Measurements from ENCODE around the gene RELB. TPM values are rescaled to one million over a fixed set of nuclear protein-coding genes. Genes with fewer than 3 reads are reported as not detected.
A peak's percentile ranks its signal among the peaks of the same experiment; 100 is the strongest.

RELB gene
- polyA plus RNA-seq, 2 of the 4 experiments (the other 2 are of a cell fraction) = 8.1 to 9.6 TPM

DNA sequence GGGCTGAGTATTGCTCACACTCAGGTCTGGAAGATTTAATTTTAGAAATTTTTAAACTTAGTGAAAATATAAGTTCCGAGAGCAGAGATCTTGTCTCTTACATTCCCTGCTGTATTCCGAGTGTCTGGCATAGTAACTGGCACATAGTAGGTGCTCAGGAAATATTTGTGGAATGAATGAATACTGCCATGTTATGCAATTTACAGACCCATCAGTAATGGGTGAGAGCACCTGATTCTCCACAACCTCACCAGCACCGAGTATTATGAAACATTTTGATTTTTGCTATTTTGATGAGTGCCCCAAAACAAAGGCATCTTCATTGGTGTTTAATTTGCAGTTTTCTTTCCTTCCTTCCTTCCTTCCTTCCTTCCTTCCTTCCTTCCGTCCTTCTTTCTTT, 21.8 kb downstream of the RELB start:
- POLR2A ChIA-PET = no interaction called here
- no peak overlapping the region for H3K4me3 ChIP-seq
- H3K9me3 ChIP-seq = no peaks in the 10 kb centered on the region
- DNase-seq (ENCODE audit: low read depth in 1 of 2, low spot score in 1 of 2) (no peak), FAIRE-seq (no peak), ATAC-seq (no peak)
- 94% methylated on average over 4 of the region's 4 CpGs for WGBS (ENCODE audit: missing lambda C conversion rate)
- H3K27ac ChIP-seq = no peak overlapping the region
- TF ChIP-seq RCOR1 (IDR thresholded peaks at IDR 0.05; ENCODE audit: low read depth, low read length) (no peak), TP53 (CRISPR knock-in tag; IDR thresholded peaks at IDR 0.05) (no peak), CHD4 (IDR thresholded peaks at IDR 0.05; ENCODE audit: borderline replicate concordance) (no peak), MAZ (IDR thresholded peaks at IDR 0.05; ENCODE audit: borderline replicate concordance, low read depth, low read length) (no peak), BCL3 (IDR thresholded peaks at IDR 0.05) (no peak), EHMT2 (IDR thresholded peaks at IDR 0.05; ENCODE audit: low read depth) (no peak), CEBPB (IDR thresholded peaks at IDR 0.05) (no peak), HOXB5 (CRISPR knock-in tag; IDR thresholded peaks at IDR 0.05) (no peak), POLR2A (IDR thresholded peaks at IDR 0.05; ENCODE audit: low read length) (no peak), EP300 (IDR thresholded peaks at IDR 0.05) (no peak), JUN (IDR thresholded peaks at IDR 0.05) (no peak), RAD21 (conservative IDR thresholded peaks at IDR 0.05 in 1 of 2, IDR thresholded peaks at IDR 0.05 in 1 of 2) (no peak)
- CTCF ChIA-PET = interaction anchor here (0.8 to 2.9 kb wide), 2 partner anchors 37 to 113 kb away, joined by 3 to 14 read pairs; no protein-coding TSS in a partner anchor
- no peak overlapping the region for H3K4me2 ChIP-seq
- H3K4me1 ChIP-seq = no peaks in the 10 kb centered on the region

DNA sequence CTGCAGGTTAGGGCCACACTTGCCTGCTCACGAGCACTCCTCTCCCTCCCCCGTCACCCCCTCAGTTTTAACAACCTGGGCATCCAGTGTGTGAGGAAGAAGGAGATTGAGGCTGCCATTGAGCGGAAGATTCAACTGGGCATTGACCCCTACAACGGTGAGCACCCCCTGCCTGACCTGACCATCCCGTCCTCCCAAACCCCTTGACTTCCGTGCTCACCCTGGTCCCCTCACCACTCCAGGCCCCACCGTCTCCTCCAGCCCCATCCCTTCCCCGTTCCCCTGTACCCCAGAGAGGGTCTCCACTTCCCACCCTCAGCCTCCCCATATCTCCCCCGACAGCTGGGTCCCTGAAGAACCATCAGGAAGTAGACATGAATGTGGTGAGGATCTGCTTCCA, 24.0 kb downstream of the RELB start:
- Histone ChIP-seq H3K27ac (no peak overlapping the region), H3K4me2 (no peak overlapping the region), H3K4me1 (no peaks in the 10 kb centered on the region), H3K4me3 (no peak overlapping the region), H3K9me3 (no peaks in the 10 kb centered on the region)
- FAIRE-seq = no peak
- POLR2A ChIA-PET = no interaction called here
- no peak for DNase-seq (ENCODE audit: low read depth in 1 of 2, low spot score in 1 of 2)
- WGBS (ENCODE audit: missing lambda C conversion rate) = 95% methylated on average over 9 of the region's 9 CpGs
- TF ChIP-seq HDAC2 (IDR thresholded peaks at IDR 0.05) (no peak), JUN (IDR thresholded peaks at IDR 0.05) (no peak)
- CTCF ChIA-PET = interaction anchor here (0.8 to 4.6 kb wide), 3 partner anchors 9 to 58 kb away, joined by 3 to 27 read pairs (median 4); no protein-coding TSS in a partner anchor
- ATAC-seq = peak in 1 of 2 experiments; percentile 27; a peak in 1 of 6 replicates

GRCh38 chr19:45027371-45027770, 26.1 kb downstream of the RELB start:
- peaks cover 3% of the 10 kb centered on the region; the same call in 1 of the 3 replicates for H3K9me3 ChIP-seq
- no peaks in the 10 kb centered on the region for H3K4me1 ChIP-seq
- no peak overlapping the region for H3K27ac ChIP-seq
- TF ChIP-seq USF2 (IDR thresholded peaks at IDR 0.05) (peak; percentile 10; the same call in 1 of the 2 replicates), ZNF302 (CRISPR knock-in tag; IDR thresholded peaks at IDR 0.05) (no peak)
- ATAC-seq = peak; percentile 54 to 65; a peak in 4 of 6 replicates
- FAIRE-seq = no peak
- no peak for DNase-seq (ENCODE audit: low read depth in 1 of 2, low spot score in 1 of 2)
- ChIA-PET POLR2A (no interaction called here), CTCF (interaction anchor here (0.8 to 4.6 kb wide), 9 partner anchors 9 to 374 kb away, joined by 3 to 27 read pairs (median 6); partner anchors contain the start of gene CLASRP)
- 93% methylated on average over 2 of the region's 2 CpGs for WGBS (ENCODE audit: missing lambda C conversion rate)
- no peak overlapping the region for H3K4me2 ChIP-seq
- no peak overlapping the region for H3K4me3 ChIP-seq

DNA sequence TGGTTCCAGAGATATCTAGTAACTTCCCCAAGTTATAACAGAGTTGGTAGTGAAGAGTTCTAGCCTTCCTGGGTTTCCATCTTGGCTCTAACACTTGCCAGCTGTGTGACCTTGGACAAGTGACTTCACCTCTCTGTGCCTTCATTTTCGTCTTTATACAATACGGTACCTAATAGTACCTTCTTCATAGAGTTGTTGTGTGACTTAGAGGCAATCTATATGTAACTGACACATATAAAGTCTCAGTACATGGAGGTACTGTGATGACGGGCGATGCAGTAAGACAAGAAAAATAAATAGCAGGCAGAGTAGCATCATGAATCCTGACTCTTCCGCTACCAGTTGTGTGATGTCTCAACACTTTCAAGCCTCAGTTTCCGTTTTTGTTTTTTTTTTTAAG, 29.6 kb downstream of the RELB start:
- Histone ChIP-seq H3K27ac (no peak overlapping the region), H3K4me3 (no peak overlapping the region), H3K4me2 (no peak overlapping the region), H3K9me3 (peaks cover 3% of the 10 kb centered on the region; the same call in 1 of the 3 replicates), H3K4me1 (no peaks in the 10 kb centered on the region)
- ChIA-PET POLR2A (no interaction called here), CTCF (interaction anchor here (0.6 kb wide), 1 partner anchor 357 kb away, joined by 3 read pairs; no protein-coding TSS in a partner anchor)
- FAIRE-seq (peak; percentile 28), DNase-seq (ENCODE audit: low read depth in 1 of 2, low spot score in 1 of 2) (no peak), ATAC-seq (no peak)
- TF ChIP-seq KDM1A (IDR thresholded peaks at IDR 0.05; ENCODE audit: low read depth) (no peak), HDAC2 (IDR thresholded peaks at IDR 0.05) (no peak), GATA3 (IDR thresholded peaks at IDR 0.05; ENCODE audit: borderline replicate concordance) (no peak), PBX3 (IDR thresholded peaks at IDR 0.05) (no peak), TFCP2L1 (CRISPR knock-in tag; IDR thresholded peaks at IDR 0.05) (no peak), TP53 (CRISPR knock-in tag; IDR thresholded peaks at IDR 0.05) (no peak), EP300 (IDR thresholded peaks at IDR 0.05) (no peak), CEBPB (IDR thresholded peaks at IDR 0.05) (no peak), NPAS2 (CRISPR knock-in tag; IDR thresholded peaks at IDR 0.05; ENCODE audit: borderline replicate concordance) (no peak), RNF2 (IDR thresholded peaks at IDR 0.05; ENCODE audit: borderline replicate concordance, low read depth) (no peak), RFX5 (IDR thresholded peaks at IDR 0.05) (no peak), MYC (IDR thresholded peaks at IDR 0.05; ENCODE audit: borderline replicate concordance, low read length) (no peak), RCOR1 (IDR thresholded peaks at IDR 0.05; ENCODE audit: low read depth, low read length) (no peak)
- 84% methylated on average over 6 of the region's 6 CpGs for WGBS (ENCODE audit: missing lambda C conversion rate)

All from A549 (cell line).